HL-60/S4 treated with phorbol 12-myristate 13-acetate at 8.2 ng/mL for 4 days and 3 days (cell line): ENCODE results near the gene RAB27B.
"Not testable (repeated sequence)": the region's sequence is repeated elsewhere in the genome, so short reads cannot be mapped to it uniquely, and the experiment has no call there.

Experiments
- in situ Hi-C: fragments of 300-500 bp; cut with MboI; formaldehyde crosslinking; loops from 2 replicates; pipeline ENCODE4 v1.15.0; 2022; ENCODE audit warnings: low sequenced_read_pairs

RAB27B gene

GRCh38 chr18:54828281-54828881, at the start of gene RAB27B:
RAB27B (plus strand) TSS chr18:54828477; CDS start chr18:54877586, 49,109 bp downstream.
- in situ Hi-C loops: no loop called here

- in situ Hi-C loops: no loop called here
Measured at GRCh38 chr18:54780285-54780861, 47.9 kb upstream of the RAB27B start.

DNA sequence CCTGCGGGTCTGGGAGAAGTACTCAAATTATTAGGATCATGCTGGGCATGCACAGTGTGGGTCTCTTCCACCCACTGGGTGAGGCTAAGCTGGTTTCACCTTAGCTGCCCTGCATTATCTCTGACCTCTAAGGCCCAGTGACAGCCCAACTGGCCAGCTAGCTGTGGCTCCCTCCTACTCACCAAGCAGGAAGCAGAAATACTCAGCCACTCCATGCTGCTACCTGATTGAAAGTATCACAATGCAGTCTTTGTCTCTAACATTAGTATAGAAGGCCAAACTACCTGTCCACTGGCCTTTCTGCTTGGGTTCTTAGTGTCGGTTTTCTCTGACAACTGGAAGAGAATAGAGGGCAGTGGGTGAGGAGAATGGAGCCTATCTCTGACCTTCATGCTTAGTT, 47.3 kb upstream of the RAB27B start:
- in situ Hi-C loops: no loop called here

DNA sequence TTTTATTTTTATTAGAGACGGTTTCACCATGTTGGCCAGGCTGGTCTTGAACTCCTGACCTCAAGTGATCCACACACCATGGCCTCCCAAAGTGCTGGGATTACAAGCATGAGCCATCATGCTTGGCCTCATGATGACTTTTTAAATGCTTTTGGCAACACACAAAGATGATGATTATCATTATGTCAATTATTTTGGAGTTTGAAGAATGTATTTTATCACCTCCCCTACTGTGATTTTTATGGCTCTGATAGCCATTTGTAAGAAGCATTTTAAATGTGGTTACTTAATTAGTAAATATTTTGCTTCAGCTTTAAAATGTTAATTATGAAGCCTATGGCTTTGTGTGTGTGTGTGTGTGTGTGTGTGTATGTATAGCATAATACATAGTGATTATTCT, 45.1 kb upstream of the RAB27B start:
- in situ Hi-C loops: no loop called here

GRCh38 chr18:54786206-54786605, 42.1 kb upstream of the RAB27B start:
- in situ Hi-C loops: no loop called here

- in situ Hi-C loops: no loop called here
Measured at GRCh38 chr18:54787121-54787520, 41.2 kb upstream of the RAB27B start.

- in situ Hi-C loops: no loop called here
Measured at GRCh38 chr18:54787616-54788015, 40.7 kb upstream of the RAB27B start.

- in situ Hi-C loops: no loop called here
Measured at GRCh38 chr18:54790109-54790508, 38.2 kb upstream of the RAB27B start.

GRCh38 chr18:54791657-54792056, 36.6 kb upstream of the RAB27B start:
- in situ Hi-C loops: no loop called here

DNA sequence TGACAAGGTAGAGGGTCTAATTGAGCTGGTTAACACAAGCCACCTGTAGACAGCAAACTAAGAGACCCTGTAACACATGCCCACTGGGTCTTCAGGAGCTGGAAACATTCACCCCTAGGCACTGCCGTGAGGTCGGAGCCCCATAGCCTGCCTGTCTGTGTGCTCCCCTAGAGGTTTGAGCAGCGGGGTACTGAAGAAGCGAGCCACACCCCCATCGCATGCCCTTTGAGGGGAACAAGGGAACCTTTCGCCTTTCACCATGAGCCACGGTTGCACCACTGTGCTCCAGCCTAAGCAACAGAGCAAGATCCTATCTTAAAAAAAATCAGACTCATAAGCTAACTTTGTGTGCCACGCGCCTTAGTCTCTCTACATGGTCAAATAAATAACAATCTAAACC, 36.2 kb upstream of the RAB27B start:
- in situ Hi-C loops: no loop called here

- in situ Hi-C loops: no loop called here
Measured at GRCh38 chr18:54794823-54795222, 33.5 kb upstream of the RAB27B start.

- in situ Hi-C loops: no loop called here
Measured at GRCh38 chr18:54798186-54798585, 30.1 kb upstream of the RAB27B start.

GRCh38 chr18:54801374-54801773, 26.9 kb upstream of the RAB27B start:
- in situ Hi-C loops: no loop called here

DNA sequence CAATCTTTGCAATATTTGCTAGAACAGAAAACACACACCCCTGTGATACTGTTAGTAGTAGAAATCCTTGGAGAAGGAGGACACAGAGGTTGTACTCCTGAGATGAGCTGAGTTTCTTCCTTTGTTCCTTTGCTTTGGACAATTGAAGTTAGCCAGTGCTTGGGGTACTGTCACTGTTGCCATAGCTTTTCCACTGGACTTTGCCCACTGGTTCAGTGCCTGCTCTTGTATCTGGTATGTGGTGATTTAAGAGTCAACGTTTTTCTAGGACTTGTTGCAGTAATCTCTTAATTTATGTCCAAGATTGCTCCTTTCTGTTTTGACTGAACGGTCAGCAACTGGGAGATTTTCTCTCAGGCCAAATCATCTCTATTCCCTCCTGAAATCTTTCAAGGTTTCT, 26.1 kb upstream of the RAB27B start:
- in situ Hi-C loops: no loop called here

- in situ Hi-C loops: no loop called here
Measured at GRCh38 chr18:54802686-54803395, 25.4 kb upstream of the RAB27B start.

DNA sequence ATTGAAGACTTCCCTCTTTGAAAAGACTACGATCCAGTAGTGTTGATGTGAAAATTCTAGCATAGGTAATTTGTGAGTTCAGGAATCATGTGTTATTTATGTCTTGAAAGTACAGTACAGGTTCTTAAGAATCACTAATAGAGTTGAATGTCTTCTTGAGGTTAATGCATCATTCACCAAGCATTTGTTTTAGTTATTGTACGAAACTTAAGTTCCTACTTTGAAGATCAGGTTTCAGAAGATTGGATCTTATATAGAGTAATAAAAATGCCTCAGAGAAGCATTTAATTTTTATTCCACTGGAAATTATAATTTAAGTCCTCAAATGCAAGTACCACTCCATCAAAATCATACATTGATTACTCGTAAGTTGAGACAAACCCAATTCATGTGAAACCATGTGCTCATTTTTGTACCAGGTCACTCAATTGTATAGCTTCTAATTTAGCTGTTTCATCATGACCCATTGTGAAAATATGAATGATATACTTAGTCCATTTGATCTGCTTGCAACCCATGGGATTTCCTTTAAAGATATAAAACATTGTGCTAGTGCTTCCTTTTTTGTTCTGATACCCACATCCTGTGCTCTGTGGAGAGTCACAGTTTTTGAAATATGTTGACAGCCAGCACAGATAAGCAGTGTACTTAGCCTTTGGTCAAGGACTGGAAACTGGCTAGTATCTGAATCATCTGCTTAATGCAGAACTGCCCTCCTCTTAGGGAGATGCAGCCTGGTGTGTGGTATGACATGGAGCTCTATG, 22.5 kb upstream of the RAB27B start:
- in situ Hi-C loops: no loop called here

DNA sequence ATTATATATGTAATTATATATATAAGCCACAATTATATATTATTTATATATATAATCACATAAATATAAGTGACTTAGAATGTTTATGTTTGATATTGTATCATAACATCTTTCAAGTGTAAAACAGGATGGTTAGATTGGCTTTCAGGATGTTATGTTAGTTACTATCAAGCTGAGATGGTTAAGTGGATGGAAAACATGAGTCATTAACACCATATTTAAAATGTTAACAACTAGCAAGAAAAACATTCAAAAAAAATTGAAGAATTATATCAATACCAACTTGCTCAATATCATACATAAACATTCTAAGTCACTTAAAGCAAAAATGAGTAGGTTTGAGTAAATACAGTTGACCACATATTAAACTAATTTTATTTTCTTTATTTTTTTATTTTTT, 21.8 kb upstream of the RAB27B start:
- in situ Hi-C loops: no loop called here

DNA sequence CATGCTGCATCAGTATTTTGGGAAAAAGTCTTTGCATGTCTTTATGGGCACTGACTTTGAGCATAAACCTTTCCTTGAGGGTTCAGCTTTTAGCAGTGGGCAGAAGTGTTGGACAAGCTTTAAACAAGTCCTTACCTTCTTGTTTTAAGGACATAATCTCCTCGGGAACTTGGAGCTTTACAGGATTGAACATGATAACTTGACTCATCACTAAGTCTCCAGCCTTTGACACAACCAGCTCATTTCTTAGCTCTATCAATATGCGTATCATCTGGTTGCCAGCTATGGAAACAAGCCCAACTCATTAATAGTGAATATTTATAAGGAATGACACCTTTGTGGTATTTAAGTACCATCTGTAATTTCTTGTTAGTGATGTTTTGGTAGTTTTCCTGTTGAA, 21.0 kb upstream of the RAB27B start:
- in situ Hi-C loops: no loop called here

GRCh38 chr18:54810662-54811061, 17.6 kb upstream of the RAB27B start:
- in situ Hi-C loops: not testable (repeated sequence)

- in situ Hi-C loops: no loop called here
Measured at GRCh38 chr18:54812885-54813284, 15.4 kb upstream of the RAB27B start.

- in situ Hi-C loops: no loop called here
Measured at GRCh38 chr18:54813305-54813704, 15.0 kb upstream of the RAB27B start.
